Ovary (tissue), 3 donors: ENCODE results near the gene MALL.
"Not testable (repeated sequence)": the region's sequence is repeated elsewhere in the genome, so short reads cannot be mapped to it uniquely, and the experiment has no call there.

Experiments used
- POLR2A ChIP-seq: fragments of 450-650 bp; IDR thresholded peaks from one replicate; pipeline ENCODE4 v1.6.1; 2017; ENCODE audit warnings: antibody characterized with exemption, mild to moderate bottlenecking, moderate library complexity
- TF ChIP-seq, protein P1 (sequence below), 3 donors: fragments of 450-650 bp in 2 of 3; fragments of 200-600 bp in 1 of 3; IDR thresholded peaks; one replicate each; pipeline versions ENCODE4 v1.5.1 to v1.8.0; 2016 to 2022; ENCODE audit warnings: antibody characterized with exemption in 3 of 3, mild to moderate bottlenecking in 1 of 3
- donor health status: DM: no; HTN: no; CAD: no.

DNA sequence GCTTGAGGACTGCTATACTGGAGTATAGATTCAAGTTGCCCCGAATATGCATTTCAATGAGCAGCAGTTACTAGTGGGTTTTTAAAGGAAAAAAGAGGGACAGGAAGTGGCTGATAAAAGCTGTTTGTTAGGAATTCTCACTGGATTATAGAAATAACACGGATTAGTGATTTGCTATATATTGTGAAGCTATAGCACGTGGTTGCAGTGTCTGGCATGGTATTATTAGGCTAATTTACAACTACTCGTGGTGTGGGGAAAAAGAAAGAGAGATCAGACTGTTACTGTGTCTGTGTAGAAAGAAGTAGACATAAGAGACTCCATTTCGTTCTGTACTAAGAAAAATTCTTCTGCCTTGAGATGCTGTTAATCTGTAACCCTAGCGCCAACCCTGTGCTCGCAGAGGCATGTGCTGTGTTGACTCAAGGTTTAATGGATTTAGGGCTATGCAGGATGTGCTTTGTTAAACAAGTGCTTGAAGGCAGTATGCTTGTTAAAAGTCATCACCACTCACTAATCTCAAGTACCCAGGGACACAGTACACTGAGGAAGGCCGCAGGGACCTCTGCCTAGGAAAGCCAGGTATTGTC lies 59.7 kb downstream of the MALL start:
- TF ChIP-seq, protein P1, sequence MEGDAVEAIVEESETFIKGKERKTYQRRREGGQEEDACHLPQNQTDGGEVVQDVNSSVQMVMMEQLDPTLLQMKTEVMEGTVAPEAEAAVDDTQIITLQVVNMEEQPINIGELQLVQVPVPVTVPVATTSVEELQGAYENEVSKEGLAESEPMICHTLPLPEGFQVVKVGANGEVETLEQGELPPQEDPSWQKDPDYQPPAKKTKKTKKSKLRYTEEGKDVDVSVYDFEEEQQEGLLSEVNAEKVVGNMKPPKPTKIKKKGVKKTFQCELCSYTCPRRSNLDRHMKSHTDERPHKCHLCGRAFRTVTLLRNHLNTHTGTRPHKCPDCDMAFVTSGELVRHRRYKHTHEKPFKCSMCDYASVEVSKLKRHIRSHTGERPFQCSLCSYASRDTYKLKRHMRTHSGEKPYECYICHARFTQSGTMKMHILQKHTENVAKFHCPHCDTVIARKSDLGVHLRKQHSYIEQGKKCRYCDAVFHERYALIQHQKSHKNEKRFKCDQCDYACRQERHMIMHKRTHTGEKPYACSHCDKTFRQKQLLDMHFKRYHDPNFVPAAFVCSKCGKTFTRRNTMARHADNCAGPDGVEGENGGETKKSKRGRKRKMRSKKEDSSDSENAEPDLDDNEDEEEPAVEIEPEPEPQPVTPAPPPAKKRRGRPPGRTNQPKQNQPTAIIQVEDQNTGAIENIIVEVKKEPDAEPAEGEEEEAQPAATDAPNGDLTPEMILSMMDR (IDR thresholded peaks at IDR 0.05) = not testable (repeated sequence)
- TF ChIP-seq POLR2A = not testable (repeated sequence)
